C4-2B (cell line): ENCODE measurements around the gene CFAP68.
A peak's percentile ranks its signal among the peaks of the same experiment; 100 is the strongest.

Source experiments
- ZFX ChIP-seq: fragments of 450-650 bp; IDR thresholded peaks from 2 replicates; pipeline ENCODE4 v1.6.1; 2017
- TF ChIP-seq, protein P1 (sequence below): fragments of 450-650 bp; conservative IDR thresholded peaks from 2 replicates; pipeline ENCODE4 v1.5.1; 2017; ENCODE audit warnings: mild to moderate bottlenecking

DNA sequence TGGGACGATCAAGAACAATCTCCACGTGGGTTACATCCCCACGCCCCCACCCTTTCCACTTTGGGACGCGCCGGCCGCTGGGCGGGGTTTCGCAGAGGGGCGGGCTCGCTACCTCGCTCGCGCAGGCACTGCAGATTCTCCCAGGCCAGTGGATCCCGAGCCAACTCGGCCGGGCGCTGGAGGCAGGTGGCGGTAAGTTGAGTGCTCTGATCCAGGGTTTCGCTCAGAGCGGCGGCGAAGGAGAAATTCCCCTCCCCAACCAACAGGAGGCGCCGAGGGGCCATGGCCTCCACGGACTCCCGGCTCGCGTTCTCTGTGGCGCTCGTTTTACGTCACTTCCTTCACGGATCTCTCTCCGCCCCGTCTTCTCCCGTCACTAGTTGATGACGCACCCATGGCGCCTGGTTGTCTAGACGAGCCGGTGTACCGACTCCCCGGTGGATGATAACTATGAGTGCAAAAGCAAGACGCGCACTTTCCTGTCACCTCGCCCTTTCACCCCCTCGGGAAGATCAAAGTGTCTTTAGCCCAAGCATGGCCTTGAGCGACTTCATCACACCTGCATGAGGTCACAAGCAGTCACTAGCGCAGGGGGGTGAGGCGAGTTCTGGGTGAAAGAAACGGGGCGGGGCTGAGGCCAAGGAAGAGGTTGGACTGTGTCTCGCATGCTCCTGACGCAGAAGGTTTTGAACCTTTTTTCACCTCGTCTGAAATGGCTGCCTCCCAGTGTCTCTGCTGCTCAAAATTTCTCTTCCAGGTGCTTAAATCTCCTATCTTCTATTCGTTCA is at the start of gene CFAP68, which contains the start of gene FDXACB1:
- TF ChIP-seq, protein P1, sequence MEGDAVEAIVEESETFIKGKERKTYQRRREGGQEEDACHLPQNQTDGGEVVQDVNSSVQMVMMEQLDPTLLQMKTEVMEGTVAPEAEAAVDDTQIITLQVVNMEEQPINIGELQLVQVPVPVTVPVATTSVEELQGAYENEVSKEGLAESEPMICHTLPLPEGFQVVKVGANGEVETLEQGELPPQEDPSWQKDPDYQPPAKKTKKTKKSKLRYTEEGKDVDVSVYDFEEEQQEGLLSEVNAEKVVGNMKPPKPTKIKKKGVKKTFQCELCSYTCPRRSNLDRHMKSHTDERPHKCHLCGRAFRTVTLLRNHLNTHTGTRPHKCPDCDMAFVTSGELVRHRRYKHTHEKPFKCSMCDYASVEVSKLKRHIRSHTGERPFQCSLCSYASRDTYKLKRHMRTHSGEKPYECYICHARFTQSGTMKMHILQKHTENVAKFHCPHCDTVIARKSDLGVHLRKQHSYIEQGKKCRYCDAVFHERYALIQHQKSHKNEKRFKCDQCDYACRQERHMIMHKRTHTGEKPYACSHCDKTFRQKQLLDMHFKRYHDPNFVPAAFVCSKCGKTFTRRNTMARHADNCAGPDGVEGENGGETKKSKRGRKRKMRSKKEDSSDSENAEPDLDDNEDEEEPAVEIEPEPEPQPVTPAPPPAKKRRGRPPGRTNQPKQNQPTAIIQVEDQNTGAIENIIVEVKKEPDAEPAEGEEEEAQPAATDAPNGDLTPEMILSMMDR: peak; percentile 99
- TF ChIP-seq ZFX: peak; percentile 24; the same call in 1 of the 2 replicates
